HEK293 (cell line): ENCODE data around the gene PTPN3.

Experiments
- BCL6B ChIP-seq: fragments of 450-650 bp; formaldehyde crosslinking; IDR thresholded peaks from 2 replicates; pipeline ENCODE4 v1.5.1; 2017; ENCODE audit warnings: missing biosample characterization, missing genetic modification characterization
- ZFP37 ChIP-seq: fragments of 450-650 bp; formaldehyde crosslinking; IDR thresholded peaks from 2 replicates; pipeline ENCODE4 v1.5.1; 2016; ENCODE audit warnings: missing biosample characterization, missing genetic modification characterization
- ZNF248 ChIP-seq: fragments of 450-650 bp; formaldehyde crosslinking; IDR thresholded peaks from 2 replicates; pipeline ENCODE4 v1.5.1; 2017; ENCODE audit warnings: missing biosample characterization, missing genetic modification characterization
- ZNF776 ChIP-seq: fragments of 450-650 bp; formaldehyde crosslinking; IDR thresholded peaks from 2 replicates; pipeline ENCODE4 v1.5.0; 2017; ENCODE audit warnings: missing biosample characterization, missing genetic modification characterization, borderline replicate concordance
- TF ChIP-seq, protein P1 (sequence below): fragments of 450-650 bp; formaldehyde crosslinking; IDR thresholded peaks from 2 replicates; pipeline ENCODE4 v1.5.1; 2016; ENCODE audit warnings: missing biosample characterization, missing genetic modification characterization
- TF ChIP-seq, protein P2 (sequence below): fragments of 450-650 bp; formaldehyde crosslinking; IDR thresholded peaks from 2 replicates; pipeline ENCODE4 v1.5.1; 2016; ENCODE audit warnings: missing biosample characterization, missing genetic modification characterization

- no peak for TF ChIP-seq ZNF776 (tag by site-specific recombination)
- no peak for TF ChIP-seq BCL6B (tag by site-specific recombination)
- TF ChIP-seq, protein P1, sequence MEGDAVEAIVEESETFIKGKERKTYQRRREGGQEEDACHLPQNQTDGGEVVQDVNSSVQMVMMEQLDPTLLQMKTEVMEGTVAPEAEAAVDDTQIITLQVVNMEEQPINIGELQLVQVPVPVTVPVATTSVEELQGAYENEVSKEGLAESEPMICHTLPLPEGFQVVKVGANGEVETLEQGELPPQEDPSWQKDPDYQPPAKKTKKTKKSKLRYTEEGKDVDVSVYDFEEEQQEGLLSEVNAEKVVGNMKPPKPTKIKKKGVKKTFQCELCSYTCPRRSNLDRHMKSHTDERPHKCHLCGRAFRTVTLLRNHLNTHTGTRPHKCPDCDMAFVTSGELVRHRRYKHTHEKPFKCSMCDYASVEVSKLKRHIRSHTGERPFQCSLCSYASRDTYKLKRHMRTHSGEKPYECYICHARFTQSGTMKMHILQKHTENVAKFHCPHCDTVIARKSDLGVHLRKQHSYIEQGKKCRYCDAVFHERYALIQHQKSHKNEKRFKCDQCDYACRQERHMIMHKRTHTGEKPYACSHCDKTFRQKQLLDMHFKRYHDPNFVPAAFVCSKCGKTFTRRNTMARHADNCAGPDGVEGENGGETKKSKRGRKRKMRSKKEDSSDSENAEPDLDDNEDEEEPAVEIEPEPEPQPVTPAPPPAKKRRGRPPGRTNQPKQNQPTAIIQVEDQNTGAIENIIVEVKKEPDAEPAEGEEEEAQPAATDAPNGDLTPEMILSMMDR (tag by site-specific recombination): no peak
- TF ChIP-seq, protein P2, sequence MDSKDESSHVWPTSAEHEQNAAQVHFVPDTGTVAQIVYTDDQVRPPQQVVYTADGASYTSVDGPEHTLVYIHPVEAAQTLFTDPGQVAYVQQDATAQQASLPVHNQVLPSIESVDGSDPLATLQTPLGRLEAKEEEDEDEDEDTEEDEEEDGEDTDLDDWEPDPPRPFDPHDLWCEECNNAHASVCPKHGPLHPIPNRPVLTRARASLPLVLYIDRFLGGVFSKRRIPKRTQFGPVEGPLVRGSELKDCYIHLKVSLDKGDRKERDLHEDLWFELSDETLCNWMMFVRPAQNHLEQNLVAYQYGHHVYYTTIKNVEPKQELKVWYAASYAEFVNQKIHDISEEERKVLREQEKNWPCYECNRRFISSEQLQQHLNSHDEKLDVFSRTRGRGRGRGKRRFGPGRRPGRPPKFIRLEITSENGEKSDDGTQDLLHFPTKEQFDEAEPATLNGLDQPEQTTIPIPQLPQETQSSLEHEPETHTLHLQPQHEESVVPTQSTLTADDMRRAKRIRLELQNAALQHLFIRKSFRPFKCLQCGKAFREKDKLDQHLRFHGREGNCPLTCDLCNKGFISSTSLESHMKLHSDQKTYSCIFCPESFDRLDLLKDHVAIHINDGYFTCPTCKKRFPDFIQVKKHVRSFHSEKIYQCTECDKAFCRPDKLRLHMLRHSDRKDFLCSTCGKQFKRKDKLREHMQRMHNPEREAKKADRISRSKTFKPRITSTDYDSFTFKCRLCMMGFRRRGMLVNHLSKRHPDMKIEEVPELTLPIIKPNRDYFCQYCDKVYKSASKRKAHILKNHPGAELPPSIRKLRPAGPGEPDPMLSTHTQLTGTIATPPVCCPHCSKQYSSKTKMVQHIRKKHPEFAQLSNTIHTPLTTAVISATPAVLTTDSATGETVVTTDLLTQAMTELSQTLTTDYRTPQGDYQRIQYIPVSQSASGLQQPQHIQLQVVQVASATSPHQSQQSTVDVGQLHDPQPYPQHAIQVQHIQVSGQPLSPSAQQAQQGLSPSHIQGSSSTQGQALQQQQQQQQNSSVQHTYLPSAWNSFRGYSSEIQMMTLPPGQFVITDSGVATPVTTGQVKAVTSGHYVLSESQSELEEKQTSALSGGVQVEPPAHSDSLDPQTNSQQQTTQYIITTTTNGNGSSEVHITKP (tag by site-specific recombination): no peak
- TF ChIP-seq ZNF248 (tag by site-specific recombination): no peak
- no peak for TF ChIP-seq ZFP37 (tag by site-specific recombination)
Observed at GRCh38 chr9:109440797-109441287, 57.3 kb downstream of the PTPN3 start.
